H1 (cell line): ENCODE data around the gene SCN8A. TPM values are rescaled to one million over a fixed set of nuclear protein-coding genes. Genes with fewer than 3 reads are reported as not detected.

Experiments used
- CTCF ChIA-PET: fragments of 300-600 bp; sonication (Branson Sonifier 250); formaldehyde crosslinking; loops from one replicate; lab custom pipeline; 2021; ENCODE audit not compliant: partially characterized antibody; lab: Charles Lee
- POLR2A ChIA-PET: fragments of 300-600 bp; sonication (Branson Sonifier 250); formaldehyde crosslinking; loops from one replicate; lab custom pipeline; 2021; ENCODE audit warnings: inconsistent platforms; ENCODE audit not compliant: partially characterized antibody; lab: Charles Lee
- DNase-seq, 2 experiments: peaks; one replicate each; pipeline versions ENCODE4 v3.0.0 to v3.0.0-alpha.2; 2010 to 2022; ENCODE audit warnings: low spot score in 2 of 2, low read depth in 1 of 2, mixed read lengths in 1 of 2
- FAIRE-seq: peaks from 2 replicates; lab custom pipeline; 2011; peaks lifted over from hg19 to GRCh38; lab: Jason Lieb, UNC
- H2AFZ ChIP-seq: 2 replicates; pipeline ENCODE4 v1.8.1; 2012; ENCODE audit warnings: low read length, inconsistent platforms
- H2AK5ac ChIP-seq: 2 replicates; pipeline ENCODE4 v1.6.1; 2013; ENCODE audit warnings: low read depth, low read length
- H2BK120ac ChIP-seq: replicated peaks from 2 replicates; pipeline ENCODE3; 2013; ENCODE audit warnings: low read depth, low read length, inconsistent platforms
- H2BK12ac ChIP-seq: 2 replicates; pipeline ENCODE4 v1.6.1; 2013; ENCODE audit warnings: low read depth, low read length
- H2BK15ac ChIP-seq: 2 replicates; pipeline ENCODE4 v1.6.1; 2013; ENCODE audit warnings: low read length
- H2BK20ac ChIP-seq: 2 replicates; pipeline ENCODE4 v1.6.1; 2013; ENCODE audit warnings: low read length
- H2BK5ac ChIP-seq: 2 replicates; pipeline ENCODE4 v1.6.1; 2013; ENCODE audit warnings: low read depth, low read length
- H3K14ac ChIP-seq: 2 replicates; pipeline ENCODE4 v1.6.1; 2013; ENCODE audit warnings: inconsistent platforms; ENCODE audit not compliant: insufficient read length
- H3K18ac ChIP-seq: 2 replicates; pipeline ENCODE4 v1.6.1; 2013; ENCODE audit warnings: low read length; ENCODE audit errors: extremely low read depth
- H3K23ac ChIP-seq: 2 replicates; pipeline ENCODE4 v1.6.1; 2013; ENCODE audit warnings: inconsistent platforms; ENCODE audit not compliant: insufficient read length
- H3K23me2 ChIP-seq: 2 replicates; pipeline ENCODE4 v1.6.1; 2013; ENCODE audit warnings: low read depth, low read length
- H3K27ac ChIP-seq: 2 replicates; pipeline ENCODE4 v1.6.1; 2011; ENCODE audit warnings: low read depth, low read length, inconsistent platforms
- H3K27me3 ChIP-seq, 4 experiments: replicated peaks in 1 of 4; 1 replicate in 1 of 4; 2 replicates in 3 of 4; pipeline versions ENCODE4 v1.6.1 to v1.8.1; 2011 to 2013; ENCODE audit warnings: low read length in 3 of 4, mild to moderate bottlenecking in 3 of 4, inconsistent platforms in 2 of 4, mixed read lengths in 2 of 4, moderate library complexity in 1 of 4; ENCODE audit not compliant: control insufficient read depth in 3 of 4, insufficient read depth in 3 of 4; ENCODE audit errors: extremely low read depth in 1 of 4
- H3K36me3 ChIP-seq, 4 experiments: 2 replicates each; pipeline versions ENCODE4 v1.6.1 to v1.8.1; 2011 to 2013; ENCODE audit warnings: mild to moderate bottlenecking in 4 of 4, low read length in 3 of 4, moderate library complexity in 2 of 4, control low read depth in 1 of 4, inconsistent platforms in 1 of 4; ENCODE audit not compliant: insufficient read depth in 4 of 4, control insufficient read depth in 2 of 4
- H3K4ac ChIP-seq: replicated peaks from 2 replicates; pipeline ENCODE3; 2013; ENCODE audit warnings: low read length, low read depth, mixed read lengths, inconsistent platforms; ENCODE audit not compliant: insufficient read length
- H3K4me1 ChIP-seq, 4 experiments: replicated peaks in 1 of 4; 1 replicate in 1 of 4; 2 replicates in 3 of 4; pipeline versions ENCODE4 v1.6.1 to v1.8.1; 2011 to 2013; ENCODE audit warnings: low read length in 3 of 4, inconsistent platforms in 2 of 4, mixed read lengths in 1 of 4; ENCODE audit not compliant: insufficient read depth in 4 of 4, control insufficient read depth in 3 of 4
- H3K4me2 ChIP-seq, 2 experiments: 2 replicates each; pipeline versions ENCODE4 v1.6.1 to v1.8.1; 2011 to 2013; ENCODE audit warnings: low read depth in 2 of 2, low read length in 2 of 2, control low read depth in 1 of 2, inconsistent platforms in 1 of 2, mild to moderate bottlenecking in 1 of 2; ENCODE audit not compliant: insufficient read depth in 1 of 2
- H3K4me3 ChIP-seq, 4 experiments: fragments of 200-600, 300-600 bp in 1 of 4; sonication (generic), shearing (Covaris generic), sonication (Bioruptor Twin) in 1 of 4; 2 replicates each; pipeline versions ENCODE4 v1.5.1 to v1.8.1; 2011 to 2016; ENCODE audit warnings: low read length in 4 of 4, low read depth in 3 of 4, control low read depth in 2 of 4, inconsistent platforms in 2 of 4, mild to moderate bottlenecking in 2 of 4, mixed read lengths in 1 of 4, moderate library complexity in 1 of 4; ENCODE audit not compliant: insufficient read depth in 2 of 4; ENCODE audit errors: extremely low read depth in 1 of 4
- H3K56ac ChIP-seq: replicated peaks from 2 replicates; pipeline ENCODE3; 2013; ENCODE audit warnings: low read depth, mild to moderate bottlenecking, mixed read lengths, low read length, inconsistent platforms; ENCODE audit not compliant: insufficient read length
- H3K79me1 ChIP-seq: 2 replicates; pipeline ENCODE4 v1.6.1; 2013; ENCODE audit warnings: low read depth, low read length, control low read depth
- H3K79me2 ChIP-seq, 2 experiments: 2 replicates each; pipeline versions ENCODE4 v1.6.1 to v1.8.1; 2012 to 2013; ENCODE audit warnings: low read length in 2 of 2, mild to moderate bottlenecking in 2 of 2, inconsistent platforms in 1 of 2; ENCODE audit not compliant: insufficient read depth in 2 of 2, control insufficient read depth in 1 of 2
- H3K9ac ChIP-seq, 4 experiments: replicated peaks in 1 of 4; 1 replicate in 1 of 4; 2 replicates in 3 of 4; pipeline versions ENCODE4 v1.6.1 to v1.8.1; 2011 to 2013; ENCODE audit warnings: low read depth in 3 of 4, low read length in 3 of 4, control low read depth in 2 of 4, mild to moderate bottlenecking in 2 of 4, moderate library complexity in 2 of 4, inconsistent platforms in 1 of 4; ENCODE audit errors: extremely low read depth in 1 of 4
- H3K9me3 ChIP-seq, 2 experiments: 2 replicates each; pipeline versions ENCODE4 v1.6.1 to v1.8.1; 2012 to 2013; ENCODE audit warnings: mild to moderate bottlenecking in 2 of 2, moderate library complexity in 2 of 2, control low read depth in 1 of 2, inconsistent platforms in 1 of 2, low read depth in 1 of 2, low read length in 1 of 2, mixed read lengths in 1 of 2; ENCODE audit not compliant: insufficient read depth in 2 of 2
- H4K20me1 ChIP-seq, 2 experiments: replicated peaks in 1 of 2; 2 replicates each; pipeline versions ENCODE3 to v1.8.1; 2011 to 2013; ENCODE audit warnings: inconsistent platforms in 2 of 2, low read length in 2 of 2, mild to moderate bottlenecking in 1 of 2; ENCODE audit not compliant: insufficient read depth in 2 of 2, control insufficient read depth in 1 of 2
- H4K5ac ChIP-seq: 2 replicates; pipeline ENCODE4 v1.6.1; 2013; ENCODE audit warnings: low read length, low read depth, mixed read lengths, inconsistent platforms; ENCODE audit not compliant: insufficient read length
- H4K8ac ChIP-seq: 2 replicates; pipeline ENCODE4 v1.8.0; 2013; ENCODE audit warnings: mild to moderate bottlenecking, moderate library complexity, low read length, inconsistent platforms; ENCODE audit not compliant: insufficient read depth; ENCODE audit errors: extremely low read depth
- H4K91ac ChIP-seq: replicated peaks from 2 replicates; pipeline ENCODE3; 2013; ENCODE audit warnings: low read length, mixed read lengths, inconsistent platforms; ENCODE audit not compliant: insufficient read length
- RBBP5 ChIP-seq: IDR thresholded peaks from 2 replicates; pipeline ENCODE4 v1.7.1; 2012; ENCODE audit warnings: low read depth, mild to moderate bottlenecking, inconsistent platforms, low read length, moderate library complexity, borderline replicate concordance
- RNF2 ChIP-seq: fragments of 200-900, 300-1000 bp; sonication (generic); IDR thresholded peaks from 2 replicates; pipeline ENCODE4 v1.7.1; 2016; ENCODE audit warnings: borderline replicate concordance, low read depth, mild to moderate bottlenecking, antibody characterized with exemption, low read length; ENCODE audit not compliant: poor library complexity, severe bottlenecking; ENCODE audit errors: missing control alignments
- SIN3A ChIP-seq, 2 experiments: IDR thresholded peaks in 1 of 2; conservative IDR thresholded peaks in 1 of 2; 2 replicates each; pipeline ENCODE4 v1.6.1; 2011 to 2012; ENCODE audit warnings: low read length in 2 of 2, improper control_type of control experiment in 1 of 2, low read depth in 1 of 2, mild to moderate bottlenecking in 1 of 2
- WGBS, 2 experiments: shearing (Covaris generic) in 1 of 2; methylation state at CpG; one replicate each; pipeline versions ENCODE4 v1.1.6 to v1.1.7; 2013 to 2015; ENCODE audit warnings: low lambda C conversion rate in 2 of 2, mixed read lengths in 2 of 2, inconsistent platforms in 1 of 2, low coverage in 1 of 2, missing lambda C conversion rate in 1 of 2; ENCODE audit not compliant: insufficient replicate concordance in 2 of 2, insufficient coverage in 1 of 2, insufficient read length in 1 of 2; ENCODE audit errors: extremely low coverage in 1 of 2, missing lambda C conversion rate in 1 of 2; 5-methylcytosine and 5-hydroxymethylcytosine counted together
- polyA plus RNA-seq, 7 experiments: library from polyadenylated mRNA; depleted of rRNA in 3 of 7; stranded (reverse) in 5 of 7; unstranded in 2 of 7; fragments of >200 nt in 5 of 7; fragments of 200-250 nt in 2 of 7; gene quantifications; 1 replicate in 5 of 7; 2 replicates in 1 of 7; 4 replicates in 1 of 7; pipeline versions ENCODE4 v1.2.1 to v1.2.3, GENCODE V29; 2011 to 2013; ENCODE audit warnings: missing spikeins in 2 of 7, mixed read lengths in 2 of 7
- total RNA-seq: library from RNA; stranded (reverse); fragmentation: NEBNext Ultra II Directional; extraction: Animal tissue kit (Norgen Biotek cat#: 25700); gene quantifications from 2 replicates; pipeline ENCODE4 v1.2.1, GENCODE V29; 2021

Gene SCN8A
- total and polyA plus RNA-seq, 2 of the 8 experiments (the other 6 are each of a cell fraction or from before 2014, with no cell fraction given): 6.3 to 10.7 TPM

DNA sequence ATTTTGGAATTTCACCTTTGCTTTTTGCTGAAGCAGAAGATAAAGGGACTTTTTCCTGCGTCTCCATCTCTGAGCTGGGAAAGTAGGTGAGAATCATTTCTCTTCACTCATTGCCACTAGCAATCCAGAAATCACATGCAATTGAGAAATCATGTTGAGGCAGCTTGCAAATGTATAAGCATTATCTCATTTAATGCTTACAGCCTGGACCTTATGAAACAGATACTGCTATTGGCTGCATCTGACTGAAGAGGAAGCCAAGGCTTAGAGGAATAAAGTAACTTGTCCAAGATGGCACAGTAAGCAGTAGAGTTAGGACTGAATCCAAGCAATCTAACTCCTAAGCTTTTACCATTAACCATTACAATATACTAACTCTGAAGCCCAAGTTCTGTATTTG is 135.1 kb downstream of the SCN8A start:
- Histone ChIP-seq H3K18ac (no peak overlapping the region), H3K23me2 (peaks cover 3% of the 10 kb centered on the region), H3K36me3 (peaks cover 0 to 8% (median 3%) of the 10 kb centered on the region in 4 experiments; a peak in 3 of 8 replicates), H3K23ac (no peak overlapping the region), H2AK5ac (no peak overlapping the region), H3K27ac (no peak overlapping the region), H2AFZ (no peak overlapping the region), H3K4ac (no peak overlapping the region), H2BK15ac (no peak overlapping the region), H3K27me3 (no peaks in the 10 kb centered on the region), H3K4me1 (no peaks in the 10 kb centered on the region; a peak in 1 of 7 replicates), H3K79me2 (no peaks in the 10 kb centered on the region), H4K20me1 (peaks cover 0 to 2% of the 10 kb centered on the region in 2 experiments), H3K4me2 (no peak overlapping the region), H2BK12ac (no peak overlapping the region), H3K56ac (no peak overlapping the region), H3K4me3 (no peak overlapping the region), H3K14ac (no peak overlapping the region), H2BK5ac (no peak overlapping the region), H4K5ac (no peak overlapping the region), H4K8ac (no peak overlapping the region), H2BK20ac (no peak overlapping the region), H3K9me3 (no peaks in the 10 kb centered on the region), H3K9ac (no peak overlapping the region), H4K91ac (no peak overlapping the region), H3K79me1 (no peaks in the 10 kb centered on the region), H2BK120ac (no peak overlapping the region)
- FAIRE-seq (no peak), DNase-seq (no peak)
- 100% methylated on average over 1 of the region's 1 CpG; no CpG with 5 or more reads in 1 of the 2 experiments for WGBS, 2 experiments
- TF ChIP-seq SIN3A (conservative IDR thresholded peaks at IDR 0.05 in 1 of 2, IDR thresholded peaks at IDR 0.05 in 1 of 2; ENCODE audit: low read depth in 1 of 2, low read length in 2 of 2): no peak
- no peak for TF ChIP-seq RNF2
- no peak for TF ChIP-seq RBBP5
- CTCF ChIA-PET: no interaction called here
- POLR2A ChIA-PET: no interaction called here
